ENCODE data around the gene DNAJC18.

- TF ChIP-seq, protein P1, sequence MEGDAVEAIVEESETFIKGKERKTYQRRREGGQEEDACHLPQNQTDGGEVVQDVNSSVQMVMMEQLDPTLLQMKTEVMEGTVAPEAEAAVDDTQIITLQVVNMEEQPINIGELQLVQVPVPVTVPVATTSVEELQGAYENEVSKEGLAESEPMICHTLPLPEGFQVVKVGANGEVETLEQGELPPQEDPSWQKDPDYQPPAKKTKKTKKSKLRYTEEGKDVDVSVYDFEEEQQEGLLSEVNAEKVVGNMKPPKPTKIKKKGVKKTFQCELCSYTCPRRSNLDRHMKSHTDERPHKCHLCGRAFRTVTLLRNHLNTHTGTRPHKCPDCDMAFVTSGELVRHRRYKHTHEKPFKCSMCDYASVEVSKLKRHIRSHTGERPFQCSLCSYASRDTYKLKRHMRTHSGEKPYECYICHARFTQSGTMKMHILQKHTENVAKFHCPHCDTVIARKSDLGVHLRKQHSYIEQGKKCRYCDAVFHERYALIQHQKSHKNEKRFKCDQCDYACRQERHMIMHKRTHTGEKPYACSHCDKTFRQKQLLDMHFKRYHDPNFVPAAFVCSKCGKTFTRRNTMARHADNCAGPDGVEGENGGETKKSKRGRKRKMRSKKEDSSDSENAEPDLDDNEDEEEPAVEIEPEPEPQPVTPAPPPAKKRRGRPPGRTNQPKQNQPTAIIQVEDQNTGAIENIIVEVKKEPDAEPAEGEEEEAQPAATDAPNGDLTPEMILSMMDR (IDR thresholded peaks at IDR 0.05), result no peak
- no peak for TF ChIP-seq EZH2 (IDR thresholded peaks at IDR 0.05; ENCODE audit: borderline replicate concordance, insufficient read depth, low read depth, low read length, poor library complexity, severe bottlenecking)
Measured at GRCh38 chr5:139415869-139416268, 23.5 kb downstream of the DNAJC18 start.

Measured in B cell (primary cell).